HG02623 (cell line): ENCODE measurements around the gene ADAMTS9.

Experiments
- ATAC-seq: cut with Tn5 transposase; IDR thresholded peaks from one replicate; pipeline ENCODE4 v1.9.1; 2021; ENCODE audit warnings: moderate library complexity; ENCODE audit not compliant: unreplicated experiment

The ADAMTS9 gene

DNA sequence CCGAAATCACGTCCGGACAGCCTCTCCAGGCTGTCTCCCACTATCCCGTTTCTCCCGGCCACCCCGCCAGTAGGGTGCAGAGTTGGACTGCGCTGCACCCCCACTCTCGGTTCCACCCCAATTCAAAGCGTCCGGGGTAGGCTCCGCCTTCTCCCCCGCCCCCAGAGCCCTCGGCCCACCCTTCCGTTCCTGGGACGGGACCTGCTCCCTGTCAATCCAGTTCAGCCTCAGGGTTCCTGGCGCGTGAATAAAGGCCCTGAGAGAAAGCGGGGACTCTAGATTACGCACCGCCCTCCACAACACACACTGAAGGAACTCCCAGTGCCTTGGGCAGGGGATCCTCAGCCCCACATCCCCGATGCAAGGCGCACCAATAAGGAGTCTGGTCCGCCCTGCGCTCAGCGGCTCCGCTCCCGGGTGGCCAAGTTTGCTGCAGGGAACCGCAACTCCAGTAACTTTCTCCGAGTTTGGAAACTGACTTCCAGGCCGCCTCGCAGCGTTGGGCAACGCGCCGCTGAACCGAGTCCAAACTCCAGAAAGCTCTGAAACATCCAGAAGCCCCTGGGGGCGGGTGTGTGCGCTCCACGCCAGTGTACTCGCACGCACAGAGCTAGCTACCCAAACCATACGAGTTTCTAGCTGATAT, 1.9 kb downstream of the ADAMTS9 start:
- no peak for ATAC-seq

DNA sequence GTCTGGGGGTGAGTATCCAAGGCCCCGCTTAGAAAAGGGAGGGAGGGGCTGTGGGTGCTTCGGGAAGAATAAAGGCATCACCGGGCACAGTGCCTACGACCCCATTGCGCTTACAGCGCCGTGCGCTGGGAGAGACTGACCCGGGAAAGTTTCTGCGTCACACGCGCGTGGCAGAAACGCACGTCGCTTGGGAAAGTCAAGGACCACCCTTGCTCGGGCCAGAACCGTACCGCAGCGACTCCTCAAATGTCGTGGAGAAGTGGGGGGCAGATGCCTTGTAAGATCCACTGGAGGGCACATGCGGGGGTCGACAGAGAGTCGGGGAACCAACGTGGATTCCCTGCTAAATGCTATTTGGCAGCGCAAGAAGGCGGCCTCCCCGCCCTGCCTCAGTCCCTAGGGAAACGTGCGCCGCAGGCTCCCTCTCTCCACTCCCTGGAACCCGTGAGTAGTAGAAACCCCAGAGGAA, 2.4 kb downstream of the ADAMTS9 start:
- no peak for ATAC-seq

DNA sequence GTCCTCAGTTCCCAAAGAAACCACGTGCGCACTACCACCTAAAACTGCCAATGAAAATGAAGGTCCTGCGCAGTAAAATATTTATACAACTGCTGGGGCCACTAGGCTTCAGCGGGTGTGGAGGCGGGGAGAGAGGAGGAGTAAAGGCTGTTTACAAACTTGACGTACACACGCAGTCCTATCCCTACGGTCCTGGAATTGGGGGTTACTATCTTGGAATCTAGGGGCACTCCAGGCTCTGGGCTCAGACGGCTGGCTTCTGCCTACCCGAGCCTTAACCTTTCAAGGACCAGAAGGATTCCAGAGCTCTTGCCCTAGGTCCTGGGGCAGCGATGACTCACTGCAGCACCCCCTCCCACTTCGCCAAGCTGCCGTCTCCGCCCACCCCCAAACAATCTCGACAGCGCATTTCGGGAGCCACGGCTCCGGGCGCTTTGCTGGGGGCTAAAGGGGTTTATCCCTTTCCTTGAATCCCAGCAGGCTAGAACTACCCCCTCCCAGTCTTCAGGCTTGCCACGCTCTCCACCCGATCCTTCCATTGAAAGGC, 3.0 kb downstream of the ADAMTS9 start:
- ATAC-seq, result no peak

DNA sequence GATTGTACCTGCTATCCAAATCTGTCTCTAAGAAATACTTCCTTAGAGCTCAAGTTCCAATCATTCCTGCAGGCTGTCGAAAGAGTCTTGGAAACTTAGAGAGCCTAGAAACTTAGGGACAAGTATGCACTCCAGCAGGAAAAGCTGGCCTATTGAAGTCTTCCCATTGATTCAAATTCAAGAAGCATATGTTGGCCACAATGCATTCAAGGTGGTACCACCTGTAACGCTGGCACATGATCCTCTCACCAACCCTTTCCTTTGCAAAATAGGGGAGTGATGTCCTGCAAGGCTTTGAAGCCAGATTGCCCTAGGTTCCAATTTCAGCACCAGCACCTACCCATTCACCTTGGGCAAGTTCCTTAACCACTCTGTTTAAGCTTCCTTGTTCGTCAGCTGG, 6.0 kb downstream of the ADAMTS9 start:
- no peak for ATAC-seq

DNA sequence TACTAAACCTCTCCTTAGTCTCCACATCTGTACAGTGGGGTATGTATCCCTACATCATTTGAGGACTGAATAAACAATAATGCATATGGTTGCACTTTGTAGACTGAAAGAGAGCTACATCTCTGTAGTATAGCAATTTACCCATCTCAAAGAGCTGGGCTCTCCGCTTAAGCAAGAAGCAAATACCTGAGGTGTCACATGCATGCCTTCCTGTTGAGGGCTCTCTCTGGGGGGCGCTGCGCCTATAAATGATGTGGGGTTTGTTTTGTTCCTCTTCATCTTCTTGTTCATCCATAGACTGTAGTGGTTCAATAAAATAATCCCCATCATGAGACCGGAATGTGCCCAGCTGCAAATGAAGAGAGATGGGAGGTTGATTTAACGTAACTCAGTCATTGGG, 6.8 kb downstream of the ADAMTS9 start:
- no peak for ATAC-seq

DNA sequence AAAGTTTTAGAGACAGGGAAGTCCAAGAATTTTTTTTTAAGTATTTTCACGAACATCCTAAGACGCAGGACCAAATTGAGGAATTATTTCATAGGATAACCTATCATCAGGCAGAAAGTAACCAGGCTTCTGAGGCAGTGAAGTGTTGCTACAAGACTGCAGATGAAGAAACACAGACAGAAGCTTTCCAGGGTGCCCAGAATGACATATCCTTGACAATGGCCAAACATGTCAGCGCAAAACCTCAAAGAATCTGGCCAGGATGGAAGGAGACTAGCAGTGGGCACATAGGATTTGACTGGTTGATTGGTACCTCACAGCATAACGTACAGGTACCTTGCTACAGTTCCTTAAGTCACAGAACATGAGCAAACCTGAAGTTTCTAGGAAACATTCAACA, 7.5 kb downstream of the ADAMTS9 start:
- ATAC-seq, result no peak

DNA sequence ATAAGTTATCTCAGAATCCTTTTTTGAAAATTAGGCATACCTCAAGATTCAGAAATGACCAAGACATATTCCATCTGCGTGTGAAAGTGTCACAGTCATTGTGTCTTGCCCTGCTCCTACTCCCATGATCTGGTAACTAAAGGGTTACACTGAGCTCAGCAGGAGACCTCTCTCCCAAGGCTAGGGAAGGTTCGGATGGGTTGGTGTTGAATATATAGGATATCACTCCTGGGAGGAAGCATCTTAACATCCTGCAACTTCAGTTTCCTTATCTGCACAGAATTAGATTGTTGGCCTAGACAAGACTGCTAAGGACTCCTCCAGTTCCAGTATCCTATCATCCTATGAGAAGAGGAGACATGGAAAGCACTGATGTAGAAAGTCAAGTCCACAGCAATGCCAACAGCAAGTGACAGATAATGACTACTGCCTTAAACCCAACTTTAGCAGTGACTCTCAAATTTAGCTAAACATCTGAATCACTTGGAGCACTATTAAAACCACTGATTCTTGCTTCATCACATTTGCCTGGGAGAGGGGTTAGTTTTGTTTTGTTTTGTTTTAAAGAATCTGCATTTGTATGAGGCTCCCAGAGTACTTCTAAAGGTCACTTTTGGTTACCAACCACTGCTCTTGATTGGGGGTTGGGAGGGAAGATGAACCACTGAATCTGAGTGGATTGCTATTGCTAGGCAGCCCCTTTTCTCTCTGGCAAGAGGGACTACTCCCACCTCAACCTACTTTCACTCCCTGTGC, 9.7 kb downstream of the ADAMTS9 start:
- no peak for ATAC-seq

DNA sequence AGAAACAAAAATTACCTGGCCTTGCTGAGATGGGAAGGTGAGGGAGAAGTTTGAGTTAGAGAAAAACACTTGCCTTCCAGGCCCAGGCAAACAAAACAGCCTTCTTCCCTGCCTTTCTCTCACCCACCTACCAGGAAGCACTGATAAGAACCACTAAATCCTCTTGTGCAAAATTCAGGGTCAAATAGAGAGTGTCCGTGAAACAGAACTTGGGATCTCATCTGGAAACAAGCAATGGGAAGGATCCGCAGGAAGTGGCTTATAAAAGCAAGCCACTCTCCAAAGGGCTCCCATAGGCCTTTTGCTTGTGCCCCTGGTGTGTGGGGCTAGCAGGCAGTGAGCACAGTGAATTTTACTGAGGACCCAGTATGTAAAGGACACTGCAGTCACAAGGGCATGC, 11.0 kb downstream of the ADAMTS9 start:
- no peak for ATAC-seq

DNA sequence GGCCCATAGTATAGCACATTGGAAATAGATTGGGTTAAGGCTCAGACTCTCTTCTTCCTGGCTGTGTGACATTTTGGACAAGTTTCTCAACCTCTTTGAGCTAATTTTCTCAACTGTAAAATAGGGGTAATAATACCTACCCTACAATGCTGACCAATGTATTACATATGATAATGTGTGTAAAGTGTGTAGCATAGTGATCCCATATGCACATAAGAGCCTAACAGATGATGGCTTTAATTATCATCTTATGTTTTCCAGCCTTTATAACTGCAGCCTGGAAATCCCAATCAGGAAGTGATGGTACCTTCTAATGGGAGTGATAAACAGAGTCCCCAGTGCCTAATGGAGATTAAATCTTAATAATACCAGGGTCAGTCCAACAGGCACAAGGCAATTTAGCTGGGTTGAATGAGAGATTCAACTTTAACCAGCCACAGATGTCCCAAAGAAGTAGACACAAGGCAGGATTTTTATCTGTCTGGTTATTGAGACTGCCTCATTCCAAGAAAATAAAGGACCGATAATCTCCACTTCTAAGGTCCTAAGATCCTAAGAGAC, 12.0 kb downstream of the ADAMTS9 start:
- no peak for ATAC-seq

DNA sequence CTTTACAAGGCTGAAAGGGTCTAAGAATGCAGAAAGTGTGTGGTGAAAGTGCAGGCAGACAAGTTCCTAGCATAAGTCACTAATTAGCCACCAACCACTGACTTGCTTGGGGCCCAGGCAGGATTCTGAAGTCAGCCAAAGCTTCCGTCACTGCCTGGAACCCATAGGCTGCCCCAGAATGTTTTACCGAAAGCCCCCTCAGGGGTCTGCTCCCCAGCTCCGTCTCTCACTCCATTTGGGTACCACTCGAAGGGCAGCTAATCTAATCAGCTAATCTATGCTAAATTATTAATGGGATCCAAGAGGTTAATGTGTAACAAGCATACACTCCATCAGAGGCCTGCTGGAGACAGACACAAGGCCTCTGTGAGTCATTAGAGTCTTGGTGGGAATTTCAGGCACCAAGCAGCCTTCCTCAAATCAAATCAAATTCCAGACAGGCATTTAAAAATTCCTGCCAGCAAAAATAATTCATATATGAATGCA, 13.2 kb downstream of the ADAMTS9 start:
- ATAC-seq, result no peak

DNA sequence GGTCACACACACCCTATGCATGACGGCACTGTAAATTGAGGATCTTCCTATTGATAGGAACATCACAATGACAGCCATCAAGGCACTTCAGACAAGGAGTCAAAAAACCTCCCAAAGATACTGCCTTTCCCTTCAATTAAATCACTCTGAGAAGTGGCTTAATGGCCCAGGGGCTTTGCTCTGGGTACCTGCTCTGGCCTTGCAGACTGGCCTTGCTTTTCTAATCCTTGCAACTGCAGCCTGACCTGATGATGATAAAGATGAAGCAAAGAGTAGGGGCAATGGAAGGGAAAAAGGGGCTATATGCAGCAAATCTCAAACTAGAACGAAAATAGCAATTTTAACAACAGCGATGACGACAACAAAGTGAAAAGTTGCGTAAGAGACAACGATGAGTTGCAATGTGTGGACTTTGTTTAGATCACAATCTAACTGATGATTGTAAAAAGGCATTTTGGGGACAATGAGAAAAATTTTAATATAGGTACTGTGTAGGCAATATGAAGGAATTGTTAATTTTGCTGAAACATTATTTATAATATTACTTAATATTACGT, 14.6 kb downstream of the ADAMTS9 start:
- ATAC-seq, result no peak

DNA sequence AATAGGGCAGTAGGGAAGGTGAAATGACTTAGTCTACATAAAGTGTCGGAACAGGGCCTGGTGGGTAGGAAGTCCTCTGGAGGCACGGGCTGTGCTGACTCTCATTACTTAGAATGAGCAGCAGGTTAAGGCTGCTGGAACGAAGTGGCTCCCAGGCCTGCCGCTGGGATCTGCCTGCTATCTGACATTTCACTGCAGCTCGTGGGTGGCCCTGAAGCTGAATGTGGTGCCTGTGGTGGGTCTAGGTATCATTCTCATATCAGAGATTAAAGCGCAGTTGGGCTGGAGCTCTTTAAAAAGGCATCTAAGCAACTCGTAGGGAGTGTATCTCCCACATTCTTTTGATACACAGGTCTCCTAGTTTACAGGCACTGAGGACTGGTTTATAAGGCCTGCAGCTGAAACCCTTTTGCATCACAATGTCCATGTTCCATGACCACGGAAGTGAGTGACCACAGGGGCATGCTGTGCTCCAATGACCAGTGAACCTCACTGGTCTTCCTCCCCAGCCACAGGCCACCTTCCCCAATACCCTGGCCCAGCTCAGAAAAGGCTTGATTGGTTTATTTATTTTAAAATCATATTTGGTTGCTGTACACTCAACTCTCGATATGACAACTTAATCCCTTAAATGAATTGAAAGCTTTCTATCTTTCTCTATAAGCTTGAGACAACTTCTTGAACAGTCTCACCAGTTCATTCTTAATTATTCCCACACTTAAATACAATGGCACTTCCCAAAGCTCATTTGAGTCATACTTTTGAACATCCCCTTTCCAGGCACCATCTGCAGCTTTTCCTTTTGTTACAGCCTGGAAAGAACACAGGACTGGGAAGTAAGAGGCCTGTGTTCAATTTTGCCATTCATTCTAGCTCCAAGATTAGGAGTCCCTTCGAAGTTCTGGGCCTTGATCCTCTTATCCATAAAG, 19.0 kb downstream of the ADAMTS9 start:
- ATAC-seq, result no peak

DNA sequence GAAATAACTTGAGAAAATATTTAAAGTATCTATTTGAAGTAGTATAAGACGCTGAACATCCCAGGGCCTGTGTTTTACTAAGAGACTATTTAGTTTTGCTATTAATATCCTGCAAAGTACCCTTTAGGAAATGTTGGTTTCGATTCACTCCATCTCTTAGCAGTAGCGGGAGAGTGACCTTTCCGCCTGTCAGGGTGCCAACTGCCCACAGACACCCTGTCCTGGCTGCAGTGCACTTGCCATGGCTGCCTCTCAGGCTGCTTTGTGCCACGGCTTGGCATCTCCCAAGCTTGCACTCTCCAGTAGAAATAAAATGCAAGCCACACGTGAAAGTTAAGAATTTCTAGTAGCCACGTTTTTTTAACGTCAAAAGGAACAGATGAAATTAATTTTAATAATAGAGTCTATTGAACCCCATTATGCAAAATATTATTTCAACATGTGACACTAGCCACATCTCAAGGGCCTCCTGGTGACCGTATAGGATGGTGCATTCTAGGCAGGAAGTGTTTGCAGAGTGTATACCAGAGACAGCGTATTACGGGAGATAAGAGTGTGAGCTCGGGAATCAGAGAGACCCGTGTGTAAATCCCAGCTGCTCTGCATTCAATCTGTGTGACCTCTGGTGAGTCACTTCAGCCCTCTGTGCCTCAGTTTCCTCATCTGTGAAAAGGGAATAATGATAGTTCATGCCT, 19.8 kb downstream of the ADAMTS9 start:
- no peak for ATAC-seq

DNA sequence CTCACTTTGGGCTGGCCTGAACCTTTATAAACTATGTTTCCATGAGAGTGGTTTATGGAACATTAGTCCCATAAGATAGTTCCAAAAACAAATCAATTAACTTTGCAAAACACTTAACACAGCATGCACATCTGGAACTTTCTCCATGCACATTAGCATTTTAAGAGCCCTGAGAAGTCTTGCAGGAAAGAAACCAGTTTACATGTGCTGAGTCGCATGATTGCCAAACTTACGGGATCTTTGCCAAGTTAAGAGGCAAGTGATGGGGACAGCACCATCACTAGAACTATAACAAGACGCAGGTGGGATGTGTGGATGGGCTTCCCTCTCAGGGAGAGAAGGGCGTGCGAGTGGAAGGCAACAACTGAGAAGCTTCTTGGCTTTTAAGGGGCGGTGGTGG, 20.7 kb downstream of the ADAMTS9 start:
- no peak for ATAC-seq

DNA sequence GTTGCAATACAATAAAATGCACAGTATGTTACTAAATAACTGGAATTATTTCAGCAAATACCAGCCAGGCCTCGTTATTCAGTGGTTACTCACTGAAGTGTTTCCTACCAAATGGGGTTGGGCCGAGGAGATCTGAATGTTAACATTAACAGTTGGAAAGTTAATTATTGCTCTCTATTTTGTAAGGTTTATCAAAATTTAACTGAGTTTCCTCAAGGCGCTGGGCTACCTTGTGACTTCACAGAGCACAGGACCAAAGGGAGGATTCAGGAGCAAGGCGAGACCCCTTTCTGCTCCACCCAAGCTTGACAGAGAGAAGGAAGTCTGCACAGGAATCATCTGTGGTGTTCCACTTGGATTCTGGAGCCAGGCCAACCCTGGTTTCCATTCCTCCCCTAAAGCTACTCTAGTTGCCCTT, 21.6 kb downstream of the ADAMTS9 start:
- ATAC-seq, result no peak

DNA sequence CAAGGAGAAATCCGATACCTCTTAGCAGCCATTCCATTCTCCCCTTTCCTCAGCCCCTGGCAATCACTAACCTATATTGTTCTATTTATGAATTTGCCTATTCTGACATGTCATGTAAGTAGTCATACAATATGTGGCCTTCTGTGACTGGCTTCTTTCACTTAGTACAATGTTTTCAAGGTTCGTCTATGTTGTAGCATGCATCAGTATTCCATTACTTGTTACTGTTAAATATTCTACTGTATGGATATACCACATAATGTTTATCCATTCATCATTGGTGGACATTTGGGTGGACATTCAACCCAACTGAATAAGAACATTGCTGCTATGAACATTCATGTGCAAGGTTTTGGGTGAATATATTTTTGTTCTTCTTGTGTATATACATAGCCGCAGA, 23.4 kb downstream of the ADAMTS9 start:
- no peak for ATAC-seq

DNA sequence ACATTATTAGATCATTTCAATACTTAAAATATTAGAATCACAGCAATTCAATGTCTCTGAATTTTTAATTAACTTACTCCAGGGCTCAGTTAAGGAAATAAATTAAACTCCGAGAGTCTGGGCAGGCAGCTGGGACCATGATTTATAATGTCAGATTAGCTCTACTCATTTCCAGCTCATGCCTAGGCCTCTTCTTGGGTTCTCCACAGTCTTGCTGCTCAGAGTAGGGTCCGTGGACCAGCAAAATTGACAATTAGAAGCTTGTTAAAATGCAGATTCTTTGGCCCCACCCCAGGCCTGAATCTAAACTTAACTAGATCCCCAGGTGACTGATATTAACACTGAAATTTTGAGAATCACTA, 28.2 kb downstream of the ADAMTS9 start:
- ATAC-seq, result no peak

DNA sequence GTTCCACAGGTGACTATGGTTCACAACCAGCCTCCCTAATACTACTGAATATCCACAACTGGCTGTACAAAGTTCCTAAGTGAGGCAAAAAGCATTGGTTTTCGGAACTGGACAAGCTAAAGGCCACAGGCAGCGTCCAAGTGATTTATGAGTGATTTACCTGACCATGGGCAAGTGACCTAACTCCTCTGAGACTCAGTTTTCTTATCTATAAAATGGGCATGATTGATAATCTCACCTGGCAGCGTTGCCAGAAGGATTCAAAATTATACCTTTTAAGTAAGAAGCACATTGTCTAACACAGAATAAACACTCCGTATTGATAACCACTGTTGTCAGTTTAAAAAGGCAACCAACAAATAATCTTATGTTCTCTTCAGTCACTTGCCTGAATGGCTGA, 29.8 kb downstream of the ADAMTS9 start:
- no peak for ATAC-seq

DNA sequence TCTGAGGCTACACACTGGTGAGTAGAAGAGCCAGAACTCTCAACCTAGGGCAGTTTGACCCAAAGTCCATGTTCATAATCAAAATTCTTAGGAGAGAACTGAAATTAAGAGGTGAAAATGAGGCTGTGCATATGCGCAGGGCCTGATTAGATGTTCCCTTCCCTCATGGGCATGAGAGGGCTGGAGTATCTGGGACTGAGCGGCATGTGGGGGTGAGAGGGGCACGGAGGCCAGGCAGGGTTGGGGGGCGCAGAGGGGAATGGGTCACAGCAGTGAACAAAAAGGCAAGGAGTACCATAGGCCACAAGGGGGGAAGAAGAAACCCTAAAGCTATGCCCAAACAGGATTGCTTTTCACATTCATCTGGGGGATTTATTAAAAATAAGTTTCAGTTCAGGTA, 31.3 kb downstream of the ADAMTS9 start:
- ATAC-seq, result no peak

DNA sequence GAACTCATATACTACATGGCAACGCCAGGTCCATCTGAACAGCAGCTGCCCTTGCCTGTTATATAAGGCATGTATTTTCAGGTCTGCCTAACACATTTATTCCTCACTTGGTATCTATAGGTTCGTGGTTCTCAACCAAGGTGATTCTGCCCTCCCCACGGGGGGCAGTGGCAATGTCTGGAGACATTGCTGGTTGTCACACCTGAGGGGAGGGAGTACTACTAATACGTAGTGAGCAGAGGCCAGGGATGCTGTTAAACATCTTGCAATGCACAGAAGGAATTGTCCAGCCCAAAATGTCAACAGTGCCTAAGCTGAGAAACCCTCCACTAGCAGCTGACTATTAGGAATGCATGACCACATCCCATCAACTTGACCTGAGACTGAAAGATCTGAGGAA, 32.6 kb downstream of the ADAMTS9 start:
- no peak for ATAC-seq
